Rectal smooth muscle tissue (tissue), 1 donor: ENCODE measurements around the gene NUTM2F.
"Not testable (repeated sequence)": the region's sequence is repeated elsewhere in the genome, so short reads cannot be mapped to it uniquely, and the experiment has no call there.

Source experiments
- H3K27ac ChIP-seq: one replicate; pipeline ENCODE4 v1.7.0; 2013; ENCODE audit warnings: low read depth, low read length, inconsistent platforms
- H3K27me3 ChIP-seq: one replicate; pipeline ENCODE4 v1.7.0; 2013; ENCODE audit warnings: low read length; ENCODE audit not compliant: control insufficient read depth, insufficient read depth
- H3K36me3 ChIP-seq: one replicate; pipeline ENCODE4 v1.7.0; 2013; ENCODE audit warnings: low read length; ENCODE audit not compliant: control insufficient read depth, insufficient read depth
- H3K4me1 ChIP-seq: one replicate; pipeline ENCODE4 v1.7.0; 2013; ENCODE audit warnings: low read length; ENCODE audit not compliant: control insufficient read depth, insufficient read depth
- H3K4me3 ChIP-seq: one replicate; pipeline ENCODE4 v1.7.0; 2013; ENCODE audit warnings: low read length
- H3K9ac ChIP-seq: one replicate; pipeline ENCODE4 v1.7.0; 2013; ENCODE audit warnings: low read length

NUTM2F gene

GRCh38 chr9:94328544-94328943 lies at the start of gene NUTM2F:
Gene NUTM2F (minus strand): TSS chr9:94328644. CDS start chr9:94328623, 21 bp downstream.
- H3K27ac ChIP-seq, H3K27me3 ChIP-seq, H3K4me1 ChIP-seq, H3K9ac ChIP-seq, H3K36me3 ChIP-seq, H3K4me3 ChIP-seq: not testable (repeated sequence)

- H3K27me3 ChIP-seq, H3K9ac ChIP-seq, H3K36me3 ChIP-seq, H3K4me1 ChIP-seq: not testable (repeated sequence)
- Histone ChIP-seq H3K4me3 (peak overlapping the region; percentile 57), H3K27ac (peak overlapping the region; percentile 24)
These were observed 46.8 kb upstream of the NUTM2F start for GRCh38 chr9:94375197-94375596.

- not testable (repeated sequence) for H3K4me1 ChIP-seq, H3K27me3 ChIP-seq, H3K9ac ChIP-seq, H3K36me3 ChIP-seq
- H3K27ac ChIP-seq, result peak overlapping the region; percentile 58
- H3K4me3 ChIP-seq, result peak overlapping the region; percentile 59
These were observed 46.0 kb upstream of the NUTM2F start for GRCh38 chr9:94374176-94375056.

GRCh38 chr9:94373779-94374175 lies 45.3 kb upstream of the NUTM2F start:
- not testable (repeated sequence) for H3K36me3 ChIP-seq, H3K4me1 ChIP-seq, H3K27me3 ChIP-seq, H3K9ac ChIP-seq
- H3K4me3 ChIP-seq, result peak overlapping the region; percentile 41
- peak overlapping the region; percentile 58 for H3K27ac ChIP-seq

GRCh38 chr9:94370266-94370665 lies 41.8 kb upstream of the NUTM2F start:
- H3K9ac ChIP-seq, H3K27ac ChIP-seq, H3K27me3 ChIP-seq, H3K4me1 ChIP-seq, H3K4me3 ChIP-seq, H3K36me3 ChIP-seq: not testable (repeated sequence)

- H3K27me3 ChIP-seq, H3K27ac ChIP-seq, H3K4me1 ChIP-seq, H3K4me3 ChIP-seq, H3K36me3 ChIP-seq, H3K9ac ChIP-seq: not testable (repeated sequence)
These were observed 35.7 kb upstream of the NUTM2F start for GRCh38 chr9:94364093-94364614.

- not testable (repeated sequence) for H3K4me1 ChIP-seq, H3K27ac ChIP-seq, H3K27me3 ChIP-seq, H3K36me3 ChIP-seq, H3K4me3 ChIP-seq, H3K9ac ChIP-seq
These were observed 28.7 kb upstream of the NUTM2F start for GRCh38 chr9:94357158-94357557.

GRCh38 chr9:94351901-94352723 lies 23.7 kb upstream of the NUTM2F start:
- not testable (repeated sequence) for H3K4me3 ChIP-seq, H3K27me3 ChIP-seq, H3K9ac ChIP-seq, H3K27ac ChIP-seq, H3K4me1 ChIP-seq, H3K36me3 ChIP-seq

- not testable (repeated sequence) for H3K27me3 ChIP-seq, H3K27ac ChIP-seq, H3K36me3 ChIP-seq, H3K4me1 ChIP-seq, H3K9ac ChIP-seq, H3K4me3 ChIP-seq
These were observed 20.3 kb upstream of the NUTM2F start for GRCh38 chr9:94348754-94349153.

GRCh38 chr9:94347451-94347850 lies 19.0 kb upstream of the NUTM2F start:
- not testable (repeated sequence) for H3K27ac ChIP-seq, H3K27me3 ChIP-seq, H3K4me1 ChIP-seq, H3K36me3 ChIP-seq, H3K9ac ChIP-seq, H3K4me3 ChIP-seq

- H3K9ac ChIP-seq, H3K4me3 ChIP-seq, H3K27ac ChIP-seq, H3K27me3 ChIP-seq, H3K36me3 ChIP-seq, H3K4me1 ChIP-seq: not testable (repeated sequence)
These were observed 13.3 kb upstream of the NUTM2F start for GRCh38 chr9:94341703-94342102.

- H3K27ac ChIP-seq, H3K4me3 ChIP-seq: not testable (repeated sequence)
These were observed 12.3 kb upstream of the NUTM2F start for GRCh38 chr9:94340750-94341149.

More at GRCh38 chr9:94340750-94341149, 12.3 kb upstream of the NUTM2F start:
- H3K4me1 ChIP-seq, H3K27me3 ChIP-seq, H3K36me3 ChIP-seq, H3K9ac ChIP-seq: not testable (repeated sequence)
